Putamen (tissue), 1 donor: ENCODE results near the gene GLYATL3.

ENCODE experiments used
- DNase-seq: peaks from one replicate; pipeline ENCODE4 v3.0.0-alpha.2; 2016; ENCODE audit warnings: low spot score

Gene GLYATL3

GRCh38 chr6:49548613-49549304 is 49.0 kb downstream of the GLYATL3 start:
- no peak for DNase-seq

DNA sequence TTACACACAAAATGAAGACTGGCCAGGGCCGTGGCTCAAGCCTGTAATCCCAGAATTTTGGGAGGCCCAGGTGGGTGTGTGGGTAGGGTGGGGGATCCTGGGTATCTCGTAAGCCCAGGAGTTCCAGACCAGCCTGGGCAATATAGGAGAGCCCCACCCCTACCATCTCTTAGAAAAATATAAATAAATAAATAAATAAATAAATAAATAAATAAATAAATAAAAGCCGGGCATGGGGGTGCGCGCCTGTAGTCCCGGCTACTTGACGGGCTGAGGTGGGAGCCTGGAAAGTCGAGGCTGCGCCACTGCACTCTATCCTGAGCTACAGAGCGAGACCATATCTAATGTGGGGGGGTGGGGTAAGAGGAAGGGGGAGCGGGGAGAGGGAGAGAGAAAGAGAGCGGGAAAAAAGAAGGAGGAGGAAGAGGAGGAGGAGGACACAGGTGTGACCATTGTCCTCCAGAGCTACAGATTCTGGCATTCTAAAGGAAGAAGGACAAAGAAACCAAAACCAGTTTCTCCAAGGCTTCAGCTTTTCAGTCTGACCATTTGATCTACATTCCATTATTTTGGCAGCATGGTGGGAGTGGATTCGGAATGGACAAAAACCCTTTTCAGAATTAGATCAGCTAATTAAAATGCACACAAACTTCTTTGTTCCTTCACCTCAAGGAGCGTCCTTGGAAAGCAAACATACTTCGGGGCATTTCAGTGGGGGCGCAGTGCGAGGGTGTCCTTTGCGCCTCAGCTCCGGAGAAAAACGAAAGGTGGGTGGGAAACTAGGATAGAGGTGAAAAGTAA is 50.2 kb downstream of the GLYATL3 start:
- DNase-seq, result no peak

GRCh38 chr6:49550492-49551077 is 50.9 kb downstream of the GLYATL3 start, which contains the start of gene C6orf141:
Gene C6orf141, plus strand, starts transcription at chr6:49550668. Its CDS starts 125 bp downstream, at chr6:49550793.
- peak; percentile 34 for DNase-seq

DNA sequence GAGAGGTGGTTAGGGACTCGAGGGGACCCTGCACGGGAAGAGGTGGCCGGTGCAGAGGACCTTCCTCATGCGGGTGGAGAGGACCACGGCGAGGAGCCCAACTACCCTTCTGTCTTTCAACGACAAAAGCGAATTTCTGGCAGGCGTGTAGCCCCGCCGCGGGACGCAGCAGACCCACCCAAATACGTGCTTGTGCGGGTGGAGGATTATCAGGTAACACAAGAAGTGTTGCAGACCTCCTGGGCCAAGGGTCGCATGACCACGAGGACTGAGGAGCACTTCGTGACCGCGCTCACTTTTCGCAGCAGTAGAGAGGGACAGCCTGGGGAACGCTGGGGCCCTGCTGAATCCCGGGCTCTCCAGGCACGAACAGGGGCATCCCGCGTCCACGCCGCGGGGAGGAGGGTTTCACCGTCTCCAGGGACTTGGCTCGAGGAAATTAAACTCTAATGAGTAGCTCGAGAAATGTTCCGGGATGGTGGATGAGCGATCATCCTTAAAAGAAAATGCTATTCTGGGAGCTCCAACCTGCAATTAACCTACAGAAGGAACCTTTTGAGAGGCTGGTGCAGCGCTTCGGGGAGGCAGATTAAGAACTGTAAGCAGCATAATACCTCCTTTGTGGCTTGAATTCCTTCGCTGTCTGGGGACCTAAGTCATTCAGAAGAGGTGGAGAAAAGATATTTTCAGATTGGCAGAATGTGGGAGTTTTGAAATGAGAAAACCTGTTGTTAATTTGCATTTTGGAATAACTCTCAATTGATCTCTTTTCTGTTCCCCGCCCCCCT is 51.5 kb downstream of the GLYATL3 start:
- DNase-seq, result peak; percentile 74

- DNase-seq, result no peak
Observed at GRCh38 chr6:49551866-49552129, 52.1 kb downstream of the GLYATL3 start.

DNA sequence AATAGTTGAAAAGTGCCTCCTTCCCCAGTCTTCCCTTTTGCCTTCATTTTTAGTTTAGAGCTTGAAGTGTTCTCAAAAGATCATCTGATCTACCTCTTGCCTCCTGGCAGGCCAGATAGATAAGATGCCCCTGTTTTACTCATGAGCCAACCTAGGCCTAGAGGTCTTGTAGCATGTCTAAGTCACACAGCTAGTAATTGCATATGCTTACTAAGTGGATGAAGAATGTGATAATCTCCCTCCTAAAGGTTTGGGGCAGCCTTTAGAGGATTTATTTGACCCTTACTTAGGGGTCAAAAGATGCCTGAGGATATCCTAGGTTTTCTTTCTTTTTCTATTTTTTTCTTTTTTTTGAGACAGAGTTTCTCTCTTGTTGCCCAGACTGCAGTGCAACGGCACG is 52.9 kb downstream of the GLYATL3 start:
- no peak for DNase-seq

- DNase-seq, result peak; percentile 65
Observed at GRCh38 chr6:49553384-49553783, 53.7 kb downstream of the GLYATL3 start.

DNA sequence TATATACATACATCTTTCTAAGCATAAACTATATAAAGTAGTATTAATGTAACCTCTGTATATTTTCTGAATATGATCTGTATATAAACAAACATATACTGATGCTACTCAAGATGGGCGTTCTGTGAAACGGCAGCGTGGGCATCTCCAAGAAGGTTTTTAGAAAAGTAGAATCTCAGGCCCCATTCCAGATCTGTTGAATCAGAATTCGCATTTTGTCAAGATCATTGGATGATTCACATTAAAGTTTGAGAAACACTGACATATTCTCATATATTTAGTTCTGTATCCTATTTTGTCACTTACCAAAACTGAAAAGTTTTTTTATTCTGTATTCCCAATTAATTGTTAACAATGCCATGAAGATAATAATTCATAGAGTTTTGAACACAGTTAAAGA is 56.2 kb downstream of the GLYATL3 start:
- DNase-seq, result no peak

DNA sequence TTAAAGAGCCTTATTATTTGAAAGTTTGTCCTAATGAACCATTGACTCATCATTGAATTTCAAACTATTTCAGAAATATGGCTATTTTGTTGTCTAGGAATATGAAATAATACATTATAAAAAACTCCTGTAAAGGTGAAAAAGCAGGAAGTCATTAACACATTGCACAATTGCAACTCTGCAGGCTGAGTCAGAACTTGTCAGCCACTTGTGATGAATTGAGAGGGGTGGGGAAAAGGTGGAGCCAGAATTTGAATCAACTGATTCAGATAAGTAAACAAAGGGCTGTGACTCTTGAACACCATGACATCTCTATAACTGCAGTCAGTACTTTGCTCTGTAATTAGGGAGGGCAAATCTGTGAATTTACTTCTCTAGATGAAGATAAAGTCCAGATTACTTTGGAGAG is 56.7 kb downstream of the GLYATL3 start:
- no peak for DNase-seq

DNA sequence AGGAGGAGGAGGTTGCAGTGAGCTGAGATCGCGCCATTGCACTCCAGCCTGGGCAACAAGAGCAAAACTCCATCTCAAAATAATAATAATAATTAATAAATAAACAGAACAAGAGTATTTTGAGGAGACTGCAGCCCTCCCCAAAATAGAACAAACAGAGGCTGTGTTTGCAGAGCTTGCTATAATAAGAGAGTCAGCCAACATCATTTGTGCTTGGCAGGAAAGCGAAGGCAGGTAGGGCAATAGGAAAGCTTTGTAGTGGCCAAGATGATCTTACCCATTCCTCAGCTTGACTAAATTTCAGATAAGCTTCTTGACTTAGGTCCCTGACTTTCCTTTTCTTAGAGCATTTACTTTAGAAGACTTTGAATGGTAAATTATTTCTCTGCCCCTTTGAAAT is 57.5 kb downstream of the GLYATL3 start:
- DNase-seq, result no peak

DNA sequence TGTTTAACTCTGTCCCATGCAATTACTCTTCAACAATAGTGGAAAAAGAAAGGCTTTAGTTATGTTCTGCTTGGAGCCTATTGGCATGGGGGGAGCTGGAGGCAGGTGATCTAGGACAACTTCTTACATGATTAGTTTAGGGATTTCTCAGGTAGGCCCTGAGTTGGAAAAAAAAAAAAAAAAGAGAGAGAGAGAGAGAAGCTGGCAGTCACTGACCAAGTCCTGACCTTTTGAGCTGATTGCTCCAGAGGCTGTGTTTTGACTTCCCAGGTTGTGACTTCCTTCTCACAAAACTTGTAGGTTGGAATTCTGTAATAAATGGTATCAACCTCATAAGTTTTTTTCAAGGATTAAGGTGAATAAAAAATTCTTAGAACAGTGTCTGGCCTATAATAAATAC is 58.5 kb downstream of the GLYATL3 start:
- DNase-seq, result no peak

GRCh38 chr6:49563006-49563886 is 63.5 kb downstream of the GLYATL3 start:
- no peak for DNase-seq

DNA sequence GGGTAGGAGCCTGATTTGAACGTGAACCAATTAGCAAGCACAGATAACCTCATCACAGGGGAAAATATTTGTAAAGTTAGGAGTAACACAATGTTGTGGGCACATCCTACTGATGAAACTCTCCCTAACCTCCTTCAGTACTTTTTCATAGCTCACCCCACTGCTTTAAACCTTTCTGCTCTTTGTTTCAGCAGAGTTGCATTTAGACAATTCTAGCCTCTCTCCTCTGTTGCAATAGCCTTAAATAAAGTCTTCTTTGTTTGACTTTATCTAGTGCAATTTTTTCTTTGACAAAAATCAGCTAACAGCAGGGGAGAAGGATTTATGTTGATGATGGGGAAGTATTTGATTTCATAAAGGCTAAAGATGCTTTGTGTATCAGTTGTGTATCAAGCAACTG is 64.8 kb downstream of the GLYATL3 start:
- DNase-seq, result no peak

- no peak for DNase-seq
Observed at GRCh38 chr6:49565261-49565660, 65.5 kb downstream of the GLYATL3 start.

- no peak for DNase-seq
Observed at GRCh38 chr6:49565855-49566254, 66.1 kb downstream of the GLYATL3 start.

DNA sequence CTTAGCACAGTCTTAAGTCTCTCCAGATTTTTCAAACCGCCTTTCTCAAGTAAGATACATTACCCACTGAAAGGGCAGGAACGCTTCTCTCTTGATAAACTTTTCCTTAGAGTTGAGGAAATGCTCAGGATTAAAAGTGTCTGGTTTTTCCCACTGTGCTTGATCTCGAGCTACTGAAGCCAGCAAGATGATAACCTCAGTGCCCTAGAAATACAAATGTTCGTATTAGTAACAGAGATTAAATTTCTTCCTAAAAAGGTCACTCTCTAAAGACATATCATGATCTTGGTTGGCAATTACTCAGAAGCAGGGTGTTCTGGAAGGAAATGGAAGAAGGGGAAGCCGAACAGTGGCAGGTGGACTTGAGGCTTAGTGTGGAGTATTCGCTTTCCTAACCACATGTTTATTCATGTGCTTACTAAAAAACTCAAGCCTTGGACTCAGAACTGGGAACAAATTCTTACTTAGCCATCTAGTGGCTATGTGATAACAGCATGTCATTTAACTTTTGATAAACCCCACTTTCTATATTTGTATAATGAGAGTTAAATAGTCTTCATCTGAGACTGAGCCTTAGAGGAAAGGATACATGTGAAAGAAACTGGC is 70.9 kb downstream of the GLYATL3 start:
- DNase-seq, result no peak

DNA sequence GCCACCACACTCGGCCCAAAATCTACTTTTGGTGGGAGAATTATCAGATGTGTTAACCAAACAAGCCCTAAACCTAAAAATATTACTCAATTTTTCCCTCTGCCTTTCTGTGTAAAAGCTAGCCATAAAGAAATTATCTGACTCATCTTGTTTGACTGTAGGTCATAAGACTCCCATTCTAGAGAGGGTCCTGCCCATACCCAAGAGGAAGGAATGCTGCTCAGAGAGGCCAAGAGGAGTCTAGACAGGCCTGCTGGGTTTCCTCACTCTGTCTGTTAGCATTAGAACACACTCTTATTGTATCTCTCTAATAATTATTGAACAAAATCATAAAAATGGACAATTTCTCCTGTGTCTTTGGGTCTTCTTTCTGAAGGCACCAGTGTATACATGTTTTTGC is 76.9 kb downstream of the GLYATL3 start:
- no peak for DNase-seq
